Erythroblast (primary cell): ENCODE measurements around the gene PSG4.
"Not testable (repeated sequence)": the region's sequence is repeated elsewhere in the genome, so short reads cannot be mapped to it uniquely, and the experiment has no call there.

Source experiments
- DNase-seq, 2 experiments: peaks; one replicate each; lab custom pipeline; 2025; lab: John Stamatoyannopoulos, UW
- GATA1 ChIP-seq: IDR thresholded peaks from 2 replicates; pipeline ENCODE4 v1.6.1; 2011; ENCODE audit warnings: low read depth, mild to moderate bottlenecking, control low read depth, low read length, moderate library complexity
- POLR2A ChIP-seq: IDR thresholded peaks from 2 replicates; pipeline ENCODE4 v1.6.1; 2011; ENCODE audit warnings: mild to moderate bottlenecking, low read length

Gene PSG4

GRCh38 chr19:43207991-43208390, 2.6 kb upstream of the PSG4 start:
- TF ChIP-seq GATA1 = no peak
- no peak for TF ChIP-seq POLR2A
- DNase-seq = no peak

- DNase-seq = not testable (repeated sequence)
Measured at GRCh38 chr19:43207174-43207573, 1.7 kb upstream of the PSG4 start.

GRCh38 chr19:43203611-43204010, 1.8 kb downstream of the PSG4 start:
- not testable (repeated sequence) for DNase-seq

- not testable (repeated sequence) for DNase-seq
Measured at GRCh38 chr19:43201891-43202290, 3.5 kb downstream of the PSG4 start.

DNA sequence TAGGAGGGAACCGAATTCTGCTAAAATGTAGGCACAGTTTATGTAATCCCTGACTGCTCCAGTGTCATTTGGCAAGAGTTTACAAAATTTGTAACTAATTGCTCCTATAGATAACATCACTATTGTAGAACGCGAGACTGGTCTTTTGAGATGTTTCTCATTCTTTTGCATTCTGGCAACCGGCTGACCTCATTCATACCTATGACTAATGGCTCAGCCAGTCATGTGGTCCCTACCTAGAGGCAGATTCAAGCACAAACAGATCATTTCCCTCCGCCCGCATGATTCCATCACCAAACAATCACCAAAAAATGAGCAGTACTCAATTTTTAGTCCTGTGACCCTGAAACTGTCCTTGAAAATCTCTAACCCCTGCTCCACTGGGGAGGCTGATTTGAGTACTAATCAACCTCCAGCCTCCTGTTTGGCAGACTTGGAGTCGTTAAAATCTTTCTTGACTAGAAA, 4.1 kb downstream of the PSG4 start:
- DNase-seq = not testable (repeated sequence)

GRCh38 chr19:43198686-43199419, 6.6 kb downstream of the PSG4 start:
- DNase-seq = not testable (repeated sequence)

DNA sequence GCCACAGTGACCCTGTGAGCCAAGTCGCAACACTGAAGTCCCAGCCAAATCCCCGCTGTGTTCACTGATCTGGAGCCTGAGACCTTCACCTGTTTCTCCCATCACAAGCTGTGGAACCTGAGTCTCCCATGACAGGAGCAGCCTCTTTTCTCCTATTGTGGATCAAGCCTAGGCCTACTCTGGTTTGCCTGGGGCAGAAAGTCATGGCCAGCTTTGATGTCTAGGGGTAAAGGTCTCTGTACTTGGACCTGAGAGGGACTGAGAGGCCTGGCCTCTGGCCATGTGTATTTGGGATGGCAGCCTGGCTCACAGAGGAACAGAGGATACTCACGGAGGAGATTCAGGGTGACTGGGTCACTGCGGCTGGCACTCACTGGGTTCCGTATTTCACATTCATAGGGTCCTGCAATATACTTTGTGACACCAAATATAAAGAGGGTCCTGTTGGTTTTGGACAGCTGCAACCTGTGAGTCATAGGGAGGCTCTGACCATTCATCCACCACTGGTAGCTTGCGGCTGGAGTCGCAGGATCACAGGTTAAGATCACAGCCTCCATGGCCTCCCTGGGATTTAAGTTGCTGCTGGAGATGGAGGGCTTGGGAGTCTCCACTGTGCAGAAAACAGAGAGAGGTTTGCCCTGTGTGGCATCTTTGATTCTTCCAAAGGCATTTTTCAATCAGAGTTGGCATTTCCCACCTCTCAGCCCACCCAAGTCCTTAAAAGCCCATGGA, 7.6 kb downstream of the PSG4 start:
- not testable (repeated sequence) for DNase-seq

GRCh38 chr19:43194397-43194796, 11.0 kb downstream of the PSG4 start:
- DNase-seq = not testable (repeated sequence)

DNA sequence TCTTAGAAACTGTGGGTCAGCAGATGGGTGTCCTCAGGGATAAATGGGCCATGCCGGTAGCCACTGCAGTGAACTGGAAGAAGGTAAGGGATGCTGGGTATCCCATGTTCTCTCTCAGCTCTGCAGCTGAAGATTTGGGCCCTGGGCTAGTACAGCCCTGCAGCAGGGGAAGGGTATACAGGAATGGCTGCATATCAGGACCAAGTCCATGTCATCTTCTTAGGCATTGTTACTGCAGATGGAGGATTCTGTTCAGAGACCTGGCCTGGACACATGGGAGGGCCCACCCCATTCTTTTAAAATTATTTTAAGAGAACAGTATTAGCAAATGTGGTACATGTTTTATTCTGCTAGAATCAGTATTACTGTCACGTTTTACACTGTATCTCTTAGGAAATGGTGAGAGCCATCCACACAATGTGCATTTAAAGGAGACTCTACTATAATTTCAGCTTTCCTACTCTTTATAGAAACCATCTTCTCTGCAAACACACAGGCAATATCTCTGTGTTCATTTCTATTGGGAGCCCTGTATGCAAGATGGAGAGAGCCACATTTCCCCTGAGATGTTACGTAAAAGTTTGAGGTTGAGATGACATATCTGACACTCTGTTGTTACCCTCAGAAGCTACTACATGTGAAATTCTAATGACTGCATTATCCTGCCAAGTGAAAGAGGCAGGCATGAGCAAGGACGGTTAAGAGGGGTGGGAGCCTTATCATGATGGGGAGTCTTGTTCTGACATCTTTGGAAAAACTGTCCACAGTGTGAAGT, 12.9 kb downstream of the PSG4 start:
- DNase-seq = not testable (repeated sequence)

GRCh38 chr19:43188092-43188491, 17.3 kb downstream of the PSG4 start:
- DNase-seq = not testable (repeated sequence)

- DNase-seq = not testable (repeated sequence)
Measured at GRCh38 chr19:43186311-43186935, 19.0 kb downstream of the PSG4 start, which contains the start of gene PSG5. PSG5 (minus strand) TSS chr19:43186536; CDS start chr19:43186405, 131 bp downstream.

DNA sequence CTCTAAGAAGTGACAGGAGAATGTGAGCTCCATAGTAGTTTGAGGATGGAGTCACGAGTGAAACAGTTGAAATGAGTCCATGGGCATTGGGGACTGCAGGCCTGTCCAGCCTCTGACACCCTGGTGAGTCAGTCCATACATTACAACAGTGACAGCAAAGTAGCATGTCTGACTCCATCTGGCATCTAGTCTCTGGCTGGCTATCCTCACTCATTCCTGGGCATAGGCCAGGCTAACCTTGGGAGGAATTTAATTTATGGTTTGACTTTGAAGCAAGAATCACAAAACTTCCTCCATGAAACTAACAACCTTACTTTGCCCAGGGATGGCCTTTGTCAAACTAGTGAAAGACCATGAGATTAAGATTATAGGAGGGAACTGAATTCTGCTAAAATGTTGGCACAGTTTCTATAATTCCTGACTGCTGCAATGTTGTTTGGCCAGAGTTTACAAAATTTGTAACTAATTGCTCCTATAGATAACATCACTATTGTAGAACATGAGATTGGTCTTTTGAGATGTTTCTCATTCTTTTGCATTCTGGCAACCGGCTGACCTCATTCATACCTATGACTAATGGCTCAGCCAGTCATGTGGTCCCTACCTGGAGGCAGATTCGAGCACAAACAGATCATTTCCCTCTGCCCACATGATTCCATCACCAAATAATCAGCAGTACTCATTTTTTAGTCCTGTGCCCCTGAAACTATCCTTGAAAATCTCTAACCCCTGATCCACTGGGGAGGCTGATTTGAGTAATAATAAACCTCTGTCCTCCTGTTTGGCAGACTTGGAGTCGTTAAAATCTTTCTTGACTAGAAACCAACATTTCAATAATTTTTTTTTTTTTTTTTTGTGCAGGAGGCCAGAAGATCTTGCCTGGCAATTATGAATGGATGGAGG, 23.3 kb downstream of the PSG4 start:
- peak in 1 of 2 experiments; percentile 1 for DNase-seq

DNA sequence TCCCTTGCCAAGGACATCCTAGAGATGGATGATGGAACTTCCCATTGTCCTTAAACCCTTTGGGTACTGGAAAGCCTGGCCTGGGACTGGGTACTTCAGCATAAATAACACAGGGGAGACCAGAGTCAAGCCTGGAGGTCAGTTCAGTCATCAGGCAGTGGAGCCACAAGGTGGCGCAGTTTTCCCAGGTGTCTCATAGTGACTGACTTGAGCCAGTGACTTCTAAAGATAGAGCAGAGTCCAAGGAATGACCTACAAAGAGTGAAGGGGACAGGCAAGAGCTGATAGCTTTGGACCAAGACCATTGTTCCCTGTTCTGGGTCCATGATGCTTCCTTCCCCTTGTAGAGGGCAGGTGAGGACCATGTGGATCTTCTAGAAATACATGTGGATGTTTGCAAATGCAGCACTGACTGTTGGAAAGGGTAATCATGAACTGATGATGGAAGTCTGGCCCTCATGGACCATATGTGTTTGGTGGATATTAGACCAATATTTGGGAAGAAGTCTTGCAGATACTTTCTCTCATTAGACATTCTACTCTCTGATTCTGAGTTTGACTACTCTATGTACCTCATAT, 25.8 kb downstream of the PSG4 start:
- DNase-seq = not testable (repeated sequence)

GRCh38 chr19:43178577-43178976, 26.9 kb downstream of the PSG4 start:
- not testable (repeated sequence) for DNase-seq

DNA sequence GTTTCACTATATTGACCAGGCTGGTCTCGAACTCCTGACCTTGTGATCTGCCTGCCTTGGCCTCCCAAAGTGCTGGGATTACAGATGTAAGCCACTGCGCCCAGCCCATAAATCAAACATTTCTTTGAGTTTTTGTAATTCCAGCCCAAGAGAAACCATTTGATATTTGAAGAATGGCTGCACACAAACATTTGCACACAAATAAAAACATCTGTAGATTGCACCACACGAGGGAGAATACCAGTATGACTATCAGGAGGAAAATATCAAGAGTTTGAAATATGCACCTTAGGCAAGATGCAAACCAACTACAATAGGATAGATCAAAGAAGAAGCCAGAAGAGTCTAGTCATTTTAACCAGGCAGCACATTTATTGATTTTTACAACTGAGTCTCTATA, 39.5 kb downstream of the PSG4 start:
- not testable (repeated sequence) for DNase-seq

- DNase-seq = not testable (repeated sequence)
Measured at GRCh38 chr19:43163135-43163534, 42.3 kb downstream of the PSG4 start.

DNA sequence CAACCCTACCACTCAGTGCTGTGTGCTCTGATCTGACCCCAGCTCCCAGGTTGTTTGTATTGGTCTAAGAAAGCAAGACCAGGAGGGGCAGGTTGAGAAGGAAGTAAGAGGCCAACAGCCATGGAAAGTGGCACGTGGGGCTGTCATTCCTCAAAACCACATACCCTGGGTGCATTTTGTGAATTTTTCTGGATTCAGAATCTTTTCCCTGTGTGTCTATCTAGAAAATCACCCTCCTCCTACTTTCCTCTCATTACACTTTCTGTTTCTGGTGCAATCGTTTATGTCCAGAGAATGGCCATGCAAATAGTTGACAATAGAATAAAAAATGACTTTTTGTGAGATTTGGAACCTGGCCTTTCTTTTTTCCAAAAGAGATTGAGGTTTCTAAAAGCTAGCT, 43.2 kb downstream of the PSG4 start:
- DNase-seq = not testable (repeated sequence)
